GM12892 (cell line): ENCODE data around the gene BTBD10.

ENCODE experiments used
- POLR2A ChIP-seq: IDR thresholded peaks from 2 replicates; pipeline ENCODE4 v1.6.1; 2011; ENCODE audit warnings: low read depth, low read length, control low read depth
- POLR2AphosphoS5 ChIP-seq: IDR thresholded peaks from 2 replicates; pipeline ENCODE4 v1.6.1; 2011; ENCODE audit warnings: low read depth, low read length, control low read depth

DNA sequence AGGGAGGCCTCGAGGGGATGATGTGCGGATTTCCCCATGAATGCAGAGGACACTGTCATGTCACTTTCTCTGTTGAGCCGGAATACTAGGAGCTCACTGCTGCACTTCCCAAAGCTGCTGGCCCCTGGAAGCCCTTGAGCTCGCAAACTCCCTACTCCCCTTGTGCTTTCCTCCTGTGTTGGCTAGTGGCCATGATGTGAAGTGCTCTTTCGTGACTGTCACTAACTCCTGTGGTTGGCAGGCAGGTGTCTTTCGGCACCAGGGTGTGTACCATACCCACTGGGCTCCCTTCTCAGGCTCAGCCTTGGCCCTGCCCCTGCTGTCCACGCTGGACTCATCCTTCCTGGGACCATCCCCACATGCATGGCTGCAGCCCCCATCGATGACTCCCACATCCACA is 86.2 kb downstream of the BTBD10 start:
- TF ChIP-seq POLR2A (no peak), POLR2AphosphoS5 (no peak)
